ENCODE results near the gene C11orf24.

DNA sequence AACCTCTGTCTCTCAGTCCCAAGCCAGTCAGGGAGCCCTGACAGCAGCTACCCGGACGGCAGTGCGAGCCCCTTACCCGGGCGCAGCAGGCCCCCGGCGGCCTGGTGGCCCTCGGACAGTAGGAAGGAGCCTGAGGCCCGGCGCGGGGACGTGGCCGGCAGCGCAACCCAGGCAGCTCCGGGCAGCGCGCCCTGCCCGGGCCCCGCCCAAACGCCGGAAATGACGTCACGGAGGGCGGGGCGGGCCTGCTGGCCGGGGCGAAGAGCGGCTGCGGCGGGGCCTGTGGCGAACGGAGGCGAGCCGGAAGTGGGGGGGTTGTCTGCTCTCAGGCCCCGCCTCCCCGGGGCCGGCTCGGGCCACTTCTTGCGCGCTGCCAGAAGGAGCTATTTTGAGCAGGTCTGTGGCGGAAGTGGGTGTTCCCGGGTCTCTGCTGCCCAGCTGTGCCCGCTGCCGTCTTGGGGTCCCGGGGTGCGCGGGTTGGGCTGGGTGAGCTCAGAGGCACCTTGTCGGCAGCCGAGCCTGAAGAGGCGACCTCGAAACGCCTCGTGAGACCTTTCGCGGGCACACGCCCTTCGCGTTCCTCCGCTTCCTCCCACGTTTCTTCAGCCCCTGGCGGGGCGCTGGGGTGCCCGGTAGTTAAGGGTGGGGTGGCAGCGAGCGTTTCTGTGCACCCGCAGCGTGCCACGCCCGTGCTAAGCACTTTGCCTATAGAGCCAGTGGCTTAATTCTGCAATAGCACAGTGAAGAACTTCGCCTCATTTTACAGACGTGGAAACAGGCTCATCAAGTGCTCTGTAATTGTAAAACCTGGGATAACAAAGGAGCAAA lies at the start of gene C11orf24:
- TF ChIP-seq, protein P1, sequence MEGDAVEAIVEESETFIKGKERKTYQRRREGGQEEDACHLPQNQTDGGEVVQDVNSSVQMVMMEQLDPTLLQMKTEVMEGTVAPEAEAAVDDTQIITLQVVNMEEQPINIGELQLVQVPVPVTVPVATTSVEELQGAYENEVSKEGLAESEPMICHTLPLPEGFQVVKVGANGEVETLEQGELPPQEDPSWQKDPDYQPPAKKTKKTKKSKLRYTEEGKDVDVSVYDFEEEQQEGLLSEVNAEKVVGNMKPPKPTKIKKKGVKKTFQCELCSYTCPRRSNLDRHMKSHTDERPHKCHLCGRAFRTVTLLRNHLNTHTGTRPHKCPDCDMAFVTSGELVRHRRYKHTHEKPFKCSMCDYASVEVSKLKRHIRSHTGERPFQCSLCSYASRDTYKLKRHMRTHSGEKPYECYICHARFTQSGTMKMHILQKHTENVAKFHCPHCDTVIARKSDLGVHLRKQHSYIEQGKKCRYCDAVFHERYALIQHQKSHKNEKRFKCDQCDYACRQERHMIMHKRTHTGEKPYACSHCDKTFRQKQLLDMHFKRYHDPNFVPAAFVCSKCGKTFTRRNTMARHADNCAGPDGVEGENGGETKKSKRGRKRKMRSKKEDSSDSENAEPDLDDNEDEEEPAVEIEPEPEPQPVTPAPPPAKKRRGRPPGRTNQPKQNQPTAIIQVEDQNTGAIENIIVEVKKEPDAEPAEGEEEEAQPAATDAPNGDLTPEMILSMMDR (IDR thresholded peaks at IDR 0.05; ENCODE audit: low read length): no peak
- TF ChIP-seq EZH2 (optimal IDR thresholded peaks at IDR 0.05; ENCODE audit: low read depth, low read length): no peak
- no peak for TF ChIP-seq EZH2phosphoT487 (IDR thresholded peaks at IDR 0.05; ENCODE audit: low read length)
